ENCODE measurements around the gene ELAC1. TPM values are rescaled to one million over a fixed set of nuclear protein-coding genes. Genes with fewer than 3 reads are reported as not detected.
A peak's percentile ranks its signal among the peaks of the same experiment; 100 is the strongest.

ELAC1 gene
- total RNA-seq, 1 donor from 2014 or later: 15.5 TPM

DNA sequence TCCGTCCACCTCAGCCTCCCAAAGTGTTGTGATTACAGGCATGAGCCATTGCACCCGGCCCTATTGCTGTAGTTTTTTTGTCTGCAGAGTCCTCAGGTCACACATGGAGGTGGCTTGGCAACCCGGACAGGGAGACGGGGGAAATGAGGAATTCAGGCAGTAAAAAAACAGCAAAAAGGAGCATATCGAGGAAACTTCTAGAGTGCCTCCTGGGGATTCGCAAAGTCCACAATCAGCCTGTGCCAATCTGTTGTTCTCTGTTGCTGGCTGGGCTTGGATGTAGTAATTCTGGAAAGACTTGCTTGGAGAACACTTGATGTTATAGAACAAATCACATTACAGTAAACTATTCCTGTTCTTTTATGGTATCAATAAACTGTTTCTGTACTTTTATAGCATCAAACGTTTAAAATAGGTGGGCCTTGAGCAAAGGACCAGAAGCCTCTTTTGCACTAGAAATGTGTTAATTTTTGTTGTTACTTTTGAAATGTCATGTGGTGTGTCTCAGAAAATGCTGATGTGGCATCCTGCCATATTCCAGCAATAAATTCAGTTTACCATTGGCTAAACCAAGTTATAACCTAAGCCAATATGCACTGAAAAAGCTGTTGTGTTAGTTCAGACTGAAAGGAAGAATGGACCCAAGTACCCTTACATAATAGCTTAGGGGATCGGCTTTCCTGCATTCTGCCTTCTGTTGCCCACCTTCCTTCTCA is 14.4 kb downstream of the ELAC1 start:
- Histone ChIP-seq H3K36me3 (peaks cover 0 to 19% of the 10 kb centered on the region in 2 donors), H3K27me3 (no peaks in the 10 kb centered on the region), H3K9me3 (no peaks in the 10 kb centered on the region), H3K27ac (peak overlapping the region; percentile 46), H3K4me1 (peaks cover 21% of the 10 kb centered on the region), H3K4me3 (no peak overlapping the region)
- peak in 1 of 2 donors; percentile 13 for TF ChIP-seq POLR2AphosphoS5 (IDR thresholded peaks at IDR 0.05; ENCODE audit: insufficient read depth in 1 of 2, low read depth in 1 of 2)
- TF ChIP-seq, protein P1, sequence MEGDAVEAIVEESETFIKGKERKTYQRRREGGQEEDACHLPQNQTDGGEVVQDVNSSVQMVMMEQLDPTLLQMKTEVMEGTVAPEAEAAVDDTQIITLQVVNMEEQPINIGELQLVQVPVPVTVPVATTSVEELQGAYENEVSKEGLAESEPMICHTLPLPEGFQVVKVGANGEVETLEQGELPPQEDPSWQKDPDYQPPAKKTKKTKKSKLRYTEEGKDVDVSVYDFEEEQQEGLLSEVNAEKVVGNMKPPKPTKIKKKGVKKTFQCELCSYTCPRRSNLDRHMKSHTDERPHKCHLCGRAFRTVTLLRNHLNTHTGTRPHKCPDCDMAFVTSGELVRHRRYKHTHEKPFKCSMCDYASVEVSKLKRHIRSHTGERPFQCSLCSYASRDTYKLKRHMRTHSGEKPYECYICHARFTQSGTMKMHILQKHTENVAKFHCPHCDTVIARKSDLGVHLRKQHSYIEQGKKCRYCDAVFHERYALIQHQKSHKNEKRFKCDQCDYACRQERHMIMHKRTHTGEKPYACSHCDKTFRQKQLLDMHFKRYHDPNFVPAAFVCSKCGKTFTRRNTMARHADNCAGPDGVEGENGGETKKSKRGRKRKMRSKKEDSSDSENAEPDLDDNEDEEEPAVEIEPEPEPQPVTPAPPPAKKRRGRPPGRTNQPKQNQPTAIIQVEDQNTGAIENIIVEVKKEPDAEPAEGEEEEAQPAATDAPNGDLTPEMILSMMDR (IDR thresholded peaks at IDR 0.05): no peak
- intact Hi-C loops (cut with DNase I): no loop called here
- no peak for DNase-seq (ENCODE audit: extremely low spot score in 2 of 2)

DNA sequence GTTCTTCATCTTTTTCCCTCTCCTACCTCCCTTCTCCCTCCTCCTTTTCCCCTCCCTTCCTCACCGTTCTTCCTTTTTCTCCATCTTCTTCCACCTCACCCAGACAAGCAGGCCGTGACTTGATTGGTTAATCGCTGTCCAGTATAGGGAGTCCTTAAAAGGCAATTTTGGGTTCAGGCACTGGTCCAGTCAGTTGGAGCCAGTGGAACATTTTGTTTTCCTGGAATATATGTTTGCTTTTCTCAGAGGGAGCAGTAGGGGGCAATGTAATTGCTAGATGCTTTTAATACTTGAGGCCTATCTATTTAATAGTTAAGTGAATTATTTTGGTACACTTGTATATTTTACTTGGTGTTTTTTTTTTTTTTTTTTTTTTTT is 15.0 kb downstream of the ELAC1 start:
- TF ChIP-seq, protein P1 (IDR thresholded peaks at IDR 0.05): no peak
- TF ChIP-seq POLR2A (IDR thresholded peaks at IDR 0.05) (no peak), POLR2AphosphoS5 (IDR thresholded peaks at IDR 0.05; ENCODE audit: insufficient read depth in 1 of 2, low read depth in 1 of 2) (no peak)
- no peak for DNase-seq (ENCODE audit: extremely low spot score in 2 of 2)
- Histone ChIP-seq H3K36me3 (peaks cover 0 to 14% of the 10 kb centered on the region in 2 donors), H3K27ac (peak overlapping the region; percentile 46), H3K9me3 (no peaks in the 10 kb centered on the region), H3K27me3 (no peaks in the 10 kb centered on the region), H3K4me3 (no peak overlapping the region), H3K4me1 (peaks cover 21% of the 10 kb centered on the region)
- intact Hi-C loops (cut with DNase I): no loop called here

DNA sequence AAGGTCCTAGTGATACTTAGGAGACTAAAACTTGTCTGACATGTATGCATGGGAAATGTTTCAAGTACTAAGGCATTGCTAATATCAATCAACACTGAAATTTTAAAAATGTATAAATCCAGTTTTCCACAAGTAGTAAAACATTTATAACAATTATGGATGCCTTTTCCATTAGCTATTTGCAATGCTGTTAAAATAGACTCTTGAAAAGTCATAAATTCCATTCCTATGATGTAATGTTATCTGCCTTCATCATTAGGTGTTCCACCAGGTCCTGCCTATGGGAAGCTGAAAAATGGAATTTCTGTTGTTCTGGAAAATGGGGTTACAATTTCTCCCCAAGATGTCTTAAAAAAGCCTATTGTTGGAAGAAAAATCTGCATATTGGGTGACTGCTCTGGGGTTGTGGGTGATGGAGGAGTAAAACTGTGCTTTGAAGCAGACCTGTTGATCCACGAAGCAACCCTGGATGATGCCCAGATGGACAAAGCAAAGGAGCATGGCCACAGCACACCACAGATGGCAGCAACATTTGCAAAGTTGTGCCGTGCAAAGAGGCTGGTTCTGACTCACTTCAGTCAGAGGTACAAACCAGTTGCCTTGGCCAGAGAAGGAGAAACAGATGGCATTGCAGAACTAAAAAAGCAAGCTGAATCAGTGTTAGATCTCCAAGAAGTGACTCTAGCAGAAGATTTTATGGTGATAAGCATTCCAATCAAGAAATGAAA is 18.7 kb downstream of the ELAC1 start:
- intact Hi-C loops (cut with DNase I): no loop called here
- no peaks in the 10 kb centered on the region for H3K36me3 ChIP-seq
- H3K4me1 ChIP-seq: peaks cover 21% of the 10 kb centered on the region
- no peaks in the 10 kb centered on the region for H3K9me3 ChIP-seq
- no peak overlapping the region for H3K4me3 ChIP-seq
- TF ChIP-seq POLR2AphosphoS5 (IDR thresholded peaks at IDR 0.05; ENCODE audit: insufficient read depth in 1 of 2, low read depth in 1 of 2): no peak
- TF ChIP-seq POLR2A (IDR thresholded peaks at IDR 0.05): no peak
- TF ChIP-seq, protein P1 (IDR thresholded peaks at IDR 0.05): no peak
- no peak for DNase-seq (ENCODE audit: extremely low spot score in 2 of 2)
- H3K27me3 ChIP-seq: no peaks in the 10 kb centered on the region
- H3K27ac ChIP-seq: no peak overlapping the region

DNA sequence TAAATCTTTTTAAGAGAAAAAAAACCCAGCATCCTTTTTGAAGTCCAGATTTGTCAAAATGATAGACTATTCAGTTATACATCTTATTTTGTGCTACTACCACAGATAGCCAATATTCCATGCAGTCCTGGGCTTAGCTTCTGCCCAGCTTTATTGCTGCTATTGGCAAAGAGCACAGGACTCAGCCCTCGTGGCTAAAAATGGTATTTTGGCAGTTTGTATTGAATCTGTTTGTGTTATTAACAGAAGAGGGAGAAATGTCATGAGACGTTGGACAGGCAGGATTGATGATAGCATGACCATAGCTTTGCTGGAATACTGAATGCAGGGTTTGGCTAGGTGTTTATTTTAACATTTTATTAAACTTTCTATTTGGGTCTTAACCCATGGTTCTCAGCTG is 19.4 kb downstream of the ELAC1 start:
- Histone ChIP-seq H3K27me3 (no peaks in the 10 kb centered on the region), H3K9me3 (no peaks in the 10 kb centered on the region), H3K27ac (no peak overlapping the region), H3K4me1 (peaks cover 16% of the 10 kb centered on the region), H3K36me3 (no peaks in the 10 kb centered on the region), H3K4me3 (no peak overlapping the region)
- DNase-seq (ENCODE audit: extremely low spot score in 2 of 2): no peak
- TF ChIP-seq POLR2A (IDR thresholded peaks at IDR 0.05) (no peak), POLR2AphosphoS5 (IDR thresholded peaks at IDR 0.05; ENCODE audit: insufficient read depth in 1 of 2, low read depth in 1 of 2) (no peak)
- TF ChIP-seq, protein P1 (IDR thresholded peaks at IDR 0.05): no peak
- intact Hi-C loops (cut with DNase I): no loop called here

DNA sequence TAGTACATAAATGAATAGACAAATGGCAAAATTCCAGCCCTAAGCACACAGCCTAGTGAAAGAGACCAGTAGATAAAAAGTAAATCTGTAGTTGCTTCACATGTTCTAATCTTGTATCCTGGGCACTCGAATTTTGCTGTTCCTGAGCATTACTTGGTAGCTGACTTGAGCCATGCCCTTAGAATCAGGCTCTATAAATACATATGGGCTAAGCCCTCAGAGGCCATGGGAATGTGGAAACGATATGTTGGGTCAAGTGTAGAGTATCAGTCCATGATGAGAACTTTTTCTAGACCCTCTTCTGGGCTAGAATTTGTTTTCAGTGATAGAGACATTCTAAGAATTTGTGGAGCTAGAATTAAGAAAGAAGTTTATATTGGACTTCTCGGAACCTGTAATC is 21.9 kb downstream of the ELAC1 start:
- Histone ChIP-seq H3K36me3 (no peaks in the 10 kb centered on the region), H3K9me3 (no peaks in the 10 kb centered on the region), H3K4me1 (peaks cover 9% of the 10 kb centered on the region), H3K4me3 (no peak overlapping the region), H3K27me3 (no peaks in the 10 kb centered on the region), H3K27ac (no peak overlapping the region)
- intact Hi-C loops (cut with DNase I): no loop called here
- TF ChIP-seq POLR2A (IDR thresholded peaks at IDR 0.05) (no peak), POLR2AphosphoS5 (IDR thresholded peaks at IDR 0.05; ENCODE audit: insufficient read depth in 1 of 2, low read depth in 1 of 2) (no peak)
- TF ChIP-seq, protein P1 (IDR thresholded peaks at IDR 0.05): no peak
- DNase-seq (ENCODE audit: extremely low spot score in 2 of 2): no peak
